Astrocyte of the spinal cord (primary cell): ENCODE results near the gene C1RL.

Source experiments
- DNase-seq: peaks from one replicate; pipeline ENCODE4 v3.0.0; 2011; ENCODE audit warnings: low read depth, low spot score
- H3K4me3 ChIP-seq: 2 replicates; pipeline ENCODE4 v1.5.1; 2011; ENCODE audit warnings: low read depth, mild to moderate bottlenecking, low read length, moderate library complexity
- CTCF ChIP-seq: IDR thresholded peaks from 2 replicates; pipeline ENCODE4 v1.5.1; 2012; ENCODE audit warnings: low read depth, mild to moderate bottlenecking, low read length, inconsistent platforms
- in situ Hi-C: cut with HindIII; loops from 2 replicates; pipeline ENCODE4 v1.10.0; 2017; ENCODE audit warnings: low sequenced_read_pairs

Gene C1RL

GRCh38 chr12:7137908-7138307 is 28.9 kb upstream of the C1RL start:
- in situ Hi-C loops: no loop called here
- TF ChIP-seq CTCF: no peak
- no peak overlapping the region for H3K4me3 ChIP-seq
- no peak for DNase-seq

DNA sequence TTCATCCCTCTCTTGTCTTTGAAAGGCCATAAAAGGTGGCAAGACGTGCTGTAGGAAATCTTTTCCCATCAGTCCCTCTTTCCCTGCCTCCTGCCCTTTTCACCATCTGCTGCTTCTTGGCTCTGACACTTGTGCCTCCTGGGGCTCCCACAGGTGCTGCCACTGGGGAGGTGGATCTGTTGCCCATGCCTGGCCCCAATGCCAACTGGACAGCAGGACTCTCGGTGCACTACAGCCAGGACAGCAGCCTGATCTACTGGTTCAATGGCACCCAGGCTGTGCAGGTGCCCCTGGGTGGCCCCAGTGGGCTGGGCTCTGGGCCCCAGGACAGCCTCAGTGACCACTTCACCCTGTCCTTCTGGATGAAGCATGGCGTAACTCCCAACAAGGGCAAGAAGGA is 27.7 kb upstream of the C1RL start:
- no peak for TF ChIP-seq CTCF
- in situ Hi-C loops: no loop called here
- no peak for DNase-seq
- no peak overlapping the region for H3K4me3 ChIP-seq

DNA sequence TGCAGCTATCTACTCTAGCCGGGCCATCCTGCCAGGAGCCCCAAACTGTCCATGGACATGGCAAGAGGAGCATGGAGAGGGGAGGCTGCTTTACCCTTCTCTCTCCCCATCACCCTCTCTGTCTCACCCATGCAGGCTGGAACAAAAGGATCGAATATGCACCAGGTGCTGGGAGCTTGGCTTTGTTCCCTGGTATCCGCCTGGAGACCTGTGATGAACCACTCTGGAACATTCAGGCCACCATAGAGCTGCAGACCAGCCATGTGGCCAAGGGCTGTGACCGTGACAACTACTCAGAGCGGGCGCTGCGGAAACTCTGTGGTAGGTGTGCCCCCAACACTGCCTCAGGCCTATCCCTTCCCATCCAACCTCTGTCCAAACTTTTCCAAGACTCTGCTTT is 27.1 kb upstream of the C1RL start:
- in situ Hi-C loops: no loop called here
- TF ChIP-seq CTCF: no peak
- H3K4me3 ChIP-seq: no peak overlapping the region
- no peak for DNase-seq

DNA sequence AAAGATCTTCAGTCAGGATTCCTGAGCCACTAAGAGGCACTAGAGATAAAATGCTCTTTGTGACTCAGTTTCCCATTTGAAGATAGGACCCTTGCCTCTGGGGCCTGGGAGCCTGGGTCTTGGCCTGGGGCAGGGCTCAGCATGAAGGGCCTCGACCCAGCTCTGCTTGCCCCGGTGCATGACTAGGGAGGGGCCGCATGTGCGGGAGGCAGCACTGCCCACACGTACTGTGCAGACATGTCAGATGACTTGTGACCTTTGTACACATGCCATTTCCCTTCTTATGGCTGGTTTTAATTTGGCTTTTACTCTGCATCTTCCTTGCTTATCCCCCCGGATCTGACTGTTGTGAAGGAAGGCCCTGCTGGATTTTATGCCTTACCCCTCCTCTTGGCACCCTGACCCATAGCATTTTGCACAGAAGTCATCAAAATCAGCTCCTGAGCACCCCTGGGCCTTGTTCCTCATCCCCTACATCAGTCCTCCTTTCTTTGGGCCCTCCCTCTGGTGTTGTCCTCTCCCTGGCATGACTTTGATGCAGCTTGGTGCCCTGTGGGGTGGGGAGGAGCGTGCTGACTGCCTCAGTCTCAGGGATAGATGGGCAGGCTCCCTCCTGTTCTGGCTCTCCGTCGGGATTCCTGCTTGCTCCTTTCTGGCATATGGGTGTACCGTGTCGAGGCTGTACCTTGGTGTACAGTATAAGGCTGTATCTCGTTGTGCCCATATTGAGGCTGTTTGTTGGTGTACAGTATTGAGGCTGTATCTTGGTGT is 25.6 kb upstream of the C1RL start:
- TF ChIP-seq CTCF: no peak
- no peak for DNase-seq
- in situ Hi-C loops: no loop called here
- no peak overlapping the region for H3K4me3 ChIP-seq

DNA sequence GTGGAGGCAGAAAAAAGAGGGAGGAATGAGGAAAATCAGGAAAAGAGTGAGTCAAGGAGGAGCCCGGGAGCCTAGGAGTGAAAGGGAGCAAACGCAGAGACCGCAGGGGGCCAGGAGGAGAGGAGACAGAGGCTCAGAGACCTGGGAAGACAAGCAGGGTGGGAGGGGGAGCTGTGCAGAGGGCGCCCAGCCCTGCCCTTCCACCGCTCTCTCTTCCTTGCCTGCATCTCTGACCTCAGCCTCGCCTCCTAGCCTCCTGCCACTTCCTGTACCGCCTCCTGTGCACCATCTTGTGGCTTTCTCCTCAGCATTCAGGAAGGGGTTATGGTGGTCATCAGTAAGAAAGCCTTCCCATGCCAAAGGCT is 22.5 kb upstream of the C1RL start:
- no peak for TF ChIP-seq CTCF
- H3K4me3 ChIP-seq: peak overlapping the region; percentile 59
- no peak for DNase-seq
- in situ Hi-C loops: no loop called here

DNA sequence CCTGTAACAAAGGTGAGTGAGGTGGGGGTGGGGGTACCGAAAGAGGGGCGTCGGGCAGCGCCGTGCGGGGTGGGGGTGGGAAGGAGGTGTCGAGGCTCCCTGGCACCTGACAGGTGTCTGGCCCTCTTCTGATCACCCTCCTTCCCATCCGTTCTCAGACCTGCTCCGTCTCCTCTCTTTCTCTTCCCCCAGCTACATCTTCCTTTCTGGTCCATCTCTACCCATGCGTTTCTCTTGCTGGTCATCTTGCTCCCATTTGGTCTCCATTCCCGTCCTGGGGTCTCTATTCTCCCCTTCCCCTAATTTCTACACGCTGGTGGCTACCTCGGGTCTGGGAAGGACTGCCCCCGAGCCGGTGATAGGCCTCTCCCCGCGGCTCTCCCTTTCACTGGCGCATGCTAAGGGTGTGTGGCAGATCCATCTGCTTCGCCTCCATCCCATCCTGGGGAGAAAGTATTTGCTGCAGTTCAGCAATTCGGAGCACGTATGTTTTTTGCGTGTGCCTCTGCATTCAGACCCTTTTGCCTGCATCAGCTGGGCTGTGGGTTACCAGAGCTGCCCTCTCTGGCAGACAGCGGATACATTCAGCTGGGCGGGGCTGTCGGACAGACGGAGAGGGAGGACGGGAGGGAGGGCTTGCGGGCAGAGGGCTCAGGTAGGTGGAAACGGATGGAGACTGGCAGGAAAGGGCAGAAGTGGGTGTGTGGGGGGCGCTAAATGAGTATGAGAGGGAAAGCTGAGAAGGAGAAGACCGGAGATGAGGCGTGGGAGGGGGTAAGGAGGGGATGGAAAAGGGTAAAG is 21.9 kb upstream of the C1RL start:
- in situ Hi-C loops: no loop called here
- TF ChIP-seq CTCF: no peak
- DNase-seq: peak; percentile 26
- H3K4me3 ChIP-seq: peak overlapping the region; percentile 59
